HEK293 (cell line): ENCODE data around the gene FAM204A.
A peak's percentile ranks its signal among the peaks of the same experiment; 100 is the strongest.

Experiments used
- CTCF ChIA-PET: fragments of 350-600 bp; formaldehyde crosslinking; extraction: SDS; loops from one replicate; lab custom pipeline; 2021; ENCODE audit warnings: antibody characterized with exemption; lab: Yijun Ruan, JAX
- POLR2A ChIA-PET: fragments of 300-600 bp; formaldehyde crosslinking; extraction: SDS; loops from one replicate; lab custom pipeline; 2020; ENCODE audit warnings: antibody characterized with exemption, inconsistent platforms; lab: Yijun Ruan, JAX
- H3K27ac ChIP-seq: fragments of 200-500 bp; sonication (Bioruptor generic); 2 replicates; pipeline ENCODE4 v1.5.1; 2014; ENCODE audit warnings: low read depth, low read length, control low read depth, inconsistent platforms; ENCODE audit errors: extremely low read depth
- H3K36me3 ChIP-seq, 2 experiments: fragments of 200-500 bp in 1 of 2; sonication (Bioruptor generic) in 1 of 2; 1 replicate in 1 of 2; 2 replicates in 1 of 2; pipeline ENCODE4 v1.5.1; 2014 to 2017; ENCODE audit warnings: inconsistent platforms in 2 of 2, low read length in 2 of 2; ENCODE audit not compliant: control insufficient read depth in 2 of 2, insufficient read depth in 1 of 2
- H3K4me1 ChIP-seq: fragments of 200-500 bp; sonication (Bioruptor generic); 2 replicates; pipeline ENCODE4 v1.5.1; 2014; ENCODE audit warnings: mild to moderate bottlenecking, low read length, inconsistent platforms; ENCODE audit not compliant: control insufficient read depth, insufficient read depth
- H3K4me3 ChIP-seq: 2 replicates; pipeline ENCODE4 v1.5.1; 2011; ENCODE audit warnings: low read depth, mild to moderate bottlenecking, control low read depth, low read length, moderate library complexity
- H3K9me3 ChIP-seq: fragments of 200-500 bp; sonication (Bioruptor generic); 2 replicates; pipeline ENCODE4 v1.5.1; 2014; ENCODE audit warnings: low read depth, low read length, inconsistent platforms; ENCODE audit not compliant: control insufficient read depth, insufficient read depth
- SETDB1 ChIP-seq: IDR thresholded peaks from one replicate; pipeline ENCODE4 v1.6.1; 2017; ENCODE audit warnings: mild to moderate bottlenecking, low read length, moderate library complexity, mixed read lengths; ENCODE audit not compliant: insufficient read length
- TRIM28 ChIP-seq: IDR thresholded peaks from 2 replicates; pipeline ENCODE4 v1.6.1; 2011; ENCODE audit warnings: low read length, control low read depth, borderline replicate concordance
- ZBTB21 ChIP-seq: fragments of 450-650 bp; formaldehyde crosslinking; IDR thresholded peaks from 2 replicates; pipeline ENCODE4 v1.5.1; 2017; ENCODE audit warnings: missing biosample characterization, missing genetic modification characterization
- ZNF175 ChIP-seq: fragments of 450-650 bp; formaldehyde crosslinking; IDR thresholded peaks from 2 replicates; pipeline ENCODE4 v1.5.1; 2016; ENCODE audit warnings: missing biosample characterization, missing genetic modification characterization
- ZNF211 ChIP-seq: fragments of 450-650 bp; formaldehyde crosslinking; IDR thresholded peaks from 2 replicates; pipeline ENCODE4 v1.5.1; 2016; ENCODE audit warnings: low read depth, missing biosample characterization, missing genetic modification characterization
- ZNF221 ChIP-seq: fragments of 450-650 bp; formaldehyde crosslinking; IDR thresholded peaks from 2 replicates; pipeline ENCODE4 v1.5.1; 2017; ENCODE audit warnings: missing biosample characterization, missing genetic modification characterization, borderline replicate concordance
- ZNF473 ChIP-seq: fragments of 450-650 bp; formaldehyde crosslinking; IDR thresholded peaks from 2 replicates; pipeline ENCODE4 v1.5.1; 2017; ENCODE audit warnings: missing biosample characterization, missing genetic modification characterization
- ZNF514 ChIP-seq: fragments of 450-650 bp; formaldehyde crosslinking; IDR thresholded peaks from 2 replicates; pipeline ENCODE4 v1.5.1; 2016; ENCODE audit warnings: missing biosample characterization, missing genetic modification characterization
- ZNF701 ChIP-seq: fragments of 450-650 bp; formaldehyde crosslinking; IDR thresholded peaks from 2 replicates; pipeline ENCODE4 v1.5.1; 2016; ENCODE audit warnings: missing biosample characterization, missing genetic modification characterization
- ZNF76 ChIP-seq: fragments of 450-650 bp; formaldehyde crosslinking; IDR thresholded peaks from 2 replicates; pipeline ENCODE4; 2016; ENCODE audit warnings: low read depth, missing biosample characterization, missing genetic modification characterization, borderline replicate concordance
- ZNF792 ChIP-seq: fragments of 450-650 bp; formaldehyde crosslinking; IDR thresholded peaks from 2 replicates; pipeline ENCODE4 v1.5.1; 2016; ENCODE audit warnings: missing biosample characterization, missing genetic modification characterization
- TF ChIP-seq, protein P1 (sequence below): fragments of 450-650 bp; formaldehyde crosslinking; IDR thresholded peaks from 2 replicates; pipeline ENCODE4 v1.5.1; 2016; ENCODE audit warnings: missing biosample characterization, missing genetic modification characterization
- TF ChIP-seq, protein P2 (sequence below): fragments of 450-650 bp; formaldehyde crosslinking; IDR thresholded peaks from 2 replicates; pipeline ENCODE4 v1.5.1; 2016; ENCODE audit warnings: missing biosample characterization, missing genetic modification characterization
- TF ChIP-seq, protein P3 (sequence below): fragments of 450-650 bp; formaldehyde crosslinking; IDR thresholded peaks from 2 replicates; pipeline ENCODE4 v1.5.1; 2016; ENCODE audit warnings: missing biosample characterization, missing genetic modification characterization
- TF ChIP-seq, protein P4 (sequence below): fragments of 450-650 bp; formaldehyde crosslinking; IDR thresholded peaks from 2 replicates; pipeline ENCODE4 v1.5.1; 2016; ENCODE audit warnings: missing biosample characterization, missing genetic modification characterization, low read depth
- TF ChIP-seq, protein P5 (sequence below): fragments of 450-650 bp; formaldehyde crosslinking; IDR thresholded peaks from 2 replicates; pipeline ENCODE4 v1.5.1; 2017; ENCODE audit warnings: missing biosample characterization, missing genetic modification characterization
- TF ChIP-seq, protein P6 (sequence below): fragments of 450-650 bp; formaldehyde crosslinking; IDR thresholded peaks from 2 replicates; pipeline ENCODE4 v1.5.1; 2016; ENCODE audit warnings: missing biosample characterization, missing genetic modification characterization

The FAM204A gene

DNA sequence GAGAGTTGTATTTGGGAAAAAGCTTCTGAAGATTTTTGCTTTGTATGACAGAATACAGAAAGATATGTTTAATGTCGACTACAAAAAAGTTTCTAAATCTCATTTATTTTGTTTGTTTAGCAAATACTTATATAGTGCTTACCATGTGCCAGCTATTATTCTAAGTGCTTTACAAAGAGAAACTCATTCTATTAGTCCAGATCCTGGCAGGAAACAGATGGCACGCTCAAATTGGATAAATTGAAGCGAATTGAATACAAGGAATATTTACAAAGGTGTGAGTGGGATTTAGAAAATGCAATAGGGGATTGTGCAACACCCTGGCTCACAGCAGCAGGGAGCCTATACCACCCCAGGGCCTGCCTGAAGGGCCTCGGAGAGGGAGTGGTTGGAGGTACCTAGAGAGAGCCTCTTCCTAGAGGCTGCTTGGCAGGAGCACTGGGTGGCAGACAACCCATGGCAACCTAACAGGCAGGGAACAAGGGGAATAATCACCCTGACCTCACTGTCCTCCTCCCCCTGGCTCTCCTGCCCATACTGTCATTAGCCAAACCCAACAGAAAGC, 27.6 kb upstream of the FAM204A start:
- peaks cover 6% of the 10 kb centered on the region for H3K9me3 ChIP-seq
- ChIA-PET CTCF (no interaction called here), POLR2A (interaction anchor here (0.6 kb wide), 2 partner anchors 17 to 42 kb away, joined by 3 to 5 read pairs; no protein-coding TSS in a partner anchor)
- H3K36me3 ChIP-seq, result no peaks in the 10 kb centered on the region
- no peak overlapping the region for H3K4me3 ChIP-seq
- TF ChIP-seq ZNF76 (tag by site-specific recombination) (no peak), ZNF211 (peak; percentile 50; the same call in 1 of the 2 replicates)
- no peaks in the 10 kb centered on the region for H3K4me1 ChIP-seq
- H3K27ac ChIP-seq, result no peak overlapping the region

DNA sequence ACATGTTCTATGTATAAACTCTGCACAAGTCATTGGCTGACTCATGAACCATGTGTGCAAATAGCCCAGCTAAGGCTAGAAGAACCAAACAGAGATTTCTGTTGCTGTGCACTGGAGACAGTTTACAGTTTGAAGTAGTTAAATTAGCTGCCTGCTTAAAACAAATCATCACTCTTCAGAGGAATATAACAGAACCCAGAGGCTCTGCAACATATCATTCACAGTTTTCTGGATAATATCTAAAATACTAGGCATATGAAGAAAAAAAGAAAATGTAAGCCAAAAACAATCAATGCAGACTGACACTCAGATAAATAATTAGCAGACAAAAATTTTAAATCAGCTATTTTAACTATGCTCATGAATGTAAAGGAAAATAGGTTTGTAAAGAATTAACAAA, 23.6 kb upstream of the FAM204A start:
- H3K9me3 ChIP-seq, result peaks cover 6% of the 10 kb centered on the region
- TF ChIP-seq ZNF701 (tag by site-specific recombination) (0 out of 2 replicates have a peak, but pooled peaks have one; percentile 45), SETDB1 (peak; percentile 92), ZNF514 (tag by site-specific recombination) (no peak)
- POLR2A ChIA-PET, result no interaction called here
- no peak overlapping the region for H3K4me3 ChIP-seq
- H3K4me1 ChIP-seq, result no peaks in the 10 kb centered on the region
- no peaks in the 10 kb centered on the region for H3K36me3 ChIP-seq
- CTCF ChIA-PET, result interaction anchor here (0.6 kb wide), 1 partner anchor 18 kb away, joined by 4 read pairs; no protein-coding TSS in a partner anchor
- no peak overlapping the region for H3K27ac ChIP-seq

DNA sequence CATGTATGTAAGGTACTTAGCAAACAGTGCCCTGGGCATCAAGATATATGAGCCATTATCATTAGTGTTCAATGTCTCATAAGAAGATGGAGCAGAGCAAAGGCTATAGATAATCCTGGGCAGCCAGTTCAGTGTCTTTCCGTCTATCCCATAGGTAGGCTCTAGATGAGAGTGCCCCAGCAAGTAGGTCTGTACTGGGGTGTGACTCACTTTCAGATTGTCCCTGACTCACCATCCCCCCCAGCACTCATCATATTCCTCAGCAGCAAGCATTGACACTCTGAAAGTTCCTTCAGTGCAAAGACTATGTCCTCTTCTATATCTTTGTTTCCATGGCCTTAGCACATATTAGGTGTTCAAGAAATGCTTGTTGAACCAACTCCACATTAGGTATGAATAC, 20.0 kb upstream of the FAM204A start:
- ChIA-PET POLR2A (no interaction called here), CTCF (interaction anchor here (0.6 kb wide), 1 partner anchor 125 kb away, joined by 3 read pairs; no protein-coding TSS in a partner anchor)
- TF ChIP-seq ZBTB21 (no peak), ZNF221 (tag by site-specific recombination) (no peak), ZNF175 (no peak), ZNF473 (tag by site-specific recombination) (no peak)
- TF ChIP-seq, protein P1, sequence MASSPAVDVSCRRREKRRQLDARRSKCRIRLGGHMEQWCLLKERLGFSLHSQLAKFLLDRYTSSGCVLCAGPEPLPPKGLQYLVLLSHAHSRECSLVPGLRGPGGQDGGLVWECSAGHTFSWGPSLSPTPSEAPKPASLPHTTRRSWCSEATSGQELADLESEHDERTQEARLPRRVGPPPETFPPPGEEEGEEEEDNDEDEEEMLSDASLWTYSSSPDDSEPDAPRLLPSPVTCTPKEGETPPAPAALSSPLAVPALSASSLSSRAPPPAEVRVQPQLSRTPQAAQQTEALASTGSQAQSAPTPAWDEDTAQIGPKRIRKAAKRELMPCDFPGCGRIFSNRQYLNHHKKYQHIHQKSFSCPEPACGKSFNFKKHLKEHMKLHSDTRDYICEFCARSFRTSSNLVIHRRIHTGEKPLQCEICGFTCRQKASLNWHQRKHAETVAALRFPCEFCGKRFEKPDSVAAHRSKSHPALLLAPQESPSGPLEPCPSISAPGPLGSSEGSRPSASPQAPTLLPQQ (tag by site-specific recombination), result no peak
- TF ChIP-seq, protein P2, sequence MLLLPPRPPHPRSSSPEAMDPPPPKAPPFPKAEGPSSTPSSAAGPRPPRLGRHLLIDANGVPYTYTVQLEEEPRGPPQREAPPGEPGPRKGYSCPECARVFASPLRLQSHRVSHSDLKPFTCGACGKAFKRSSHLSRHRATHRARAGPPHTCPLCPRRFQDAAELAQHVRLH (tag by site-specific recombination), result no peak
- no peak overlapping the region for H3K4me3 ChIP-seq
- H3K4me1 ChIP-seq, result no peaks in the 10 kb centered on the region
- peaks cover 6% of the 10 kb centered on the region for H3K9me3 ChIP-seq
- no peak overlapping the region for H3K27ac ChIP-seq
- H3K36me3 ChIP-seq, result no peaks in the 10 kb centered on the region

DNA sequence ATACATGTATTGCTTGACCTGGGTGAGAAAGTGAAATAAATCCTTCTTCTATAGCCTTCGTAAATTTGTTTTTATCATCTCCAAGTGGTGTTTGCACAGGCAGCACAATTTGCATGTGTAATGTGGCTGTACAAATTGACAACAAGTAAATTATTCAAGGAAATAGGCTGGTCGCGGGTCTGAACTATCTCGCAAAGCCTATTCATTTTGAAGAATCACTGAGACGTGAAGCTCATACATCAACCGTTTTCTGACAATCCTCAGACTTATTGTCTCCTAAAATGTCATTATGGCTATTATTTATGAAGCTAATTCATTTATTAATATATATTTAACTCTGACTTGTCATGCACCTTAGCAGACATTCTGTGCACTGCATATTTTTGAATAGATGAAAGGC, 16.2 kb upstream of the FAM204A start:
- no peaks in the 10 kb centered on the region for H3K9me3 ChIP-seq
- no peak overlapping the region for H3K27ac ChIP-seq
- H3K4me1 ChIP-seq, result no peaks in the 10 kb centered on the region
- ChIA-PET POLR2A (no interaction called here), CTCF (interaction anchor here (0.6 kb wide), 1 partner anchor 151 kb away, joined by 3 read pairs; no protein-coding TSS in a partner anchor)
- no peaks in the 10 kb centered on the region for H3K36me3 ChIP-seq
- H3K4me3 ChIP-seq, result no peak overlapping the region
- TF ChIP-seq, protein P3, sequence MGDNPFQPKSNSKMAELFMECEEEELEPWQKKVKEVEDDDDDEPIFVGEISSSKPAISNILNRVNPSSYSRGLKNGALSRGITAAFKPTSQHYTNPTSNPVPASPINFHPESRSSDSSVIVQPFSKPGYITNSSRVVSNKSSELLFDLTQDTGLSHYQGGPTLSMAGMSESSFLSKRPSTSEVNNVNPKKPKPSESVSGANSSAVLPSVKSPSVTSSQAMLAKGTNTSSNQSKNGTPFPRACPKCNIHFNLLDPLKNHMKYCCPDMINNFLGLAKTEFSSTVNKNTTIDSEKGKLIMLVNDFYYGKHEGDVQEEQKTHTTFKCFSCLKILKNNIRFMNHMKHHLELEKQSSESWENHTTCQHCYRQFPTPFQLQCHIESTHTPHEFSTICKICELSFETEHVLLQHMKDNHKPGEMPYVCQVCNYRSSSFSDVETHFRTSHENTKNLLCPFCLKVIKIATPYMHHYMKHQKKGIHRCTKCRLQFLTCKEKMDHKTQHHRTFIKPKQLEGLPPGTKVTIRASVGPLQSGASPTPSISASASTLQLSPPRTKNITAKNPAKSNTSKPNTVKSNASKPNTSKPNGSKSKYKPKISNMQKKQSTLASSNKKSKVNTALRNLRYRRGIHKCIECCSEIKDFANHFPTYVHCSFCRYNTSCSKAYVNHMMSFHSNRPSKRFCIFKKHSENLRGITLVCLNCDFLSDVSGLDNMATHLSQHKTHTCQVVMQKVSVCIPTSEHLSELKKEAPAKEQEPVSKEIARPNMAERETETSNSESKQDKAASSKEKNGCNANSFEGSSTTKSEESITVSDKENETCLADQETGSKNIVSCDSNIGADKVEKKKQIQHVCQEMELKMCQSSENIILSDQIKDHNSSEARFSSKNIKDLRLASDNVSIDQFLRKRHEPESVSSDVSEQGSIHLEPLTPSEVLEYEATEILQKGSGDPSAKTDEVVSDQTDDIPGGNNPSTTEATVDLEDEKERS (tag by site-specific recombination), result no peak
- TF ChIP-seq, protein P4, sequence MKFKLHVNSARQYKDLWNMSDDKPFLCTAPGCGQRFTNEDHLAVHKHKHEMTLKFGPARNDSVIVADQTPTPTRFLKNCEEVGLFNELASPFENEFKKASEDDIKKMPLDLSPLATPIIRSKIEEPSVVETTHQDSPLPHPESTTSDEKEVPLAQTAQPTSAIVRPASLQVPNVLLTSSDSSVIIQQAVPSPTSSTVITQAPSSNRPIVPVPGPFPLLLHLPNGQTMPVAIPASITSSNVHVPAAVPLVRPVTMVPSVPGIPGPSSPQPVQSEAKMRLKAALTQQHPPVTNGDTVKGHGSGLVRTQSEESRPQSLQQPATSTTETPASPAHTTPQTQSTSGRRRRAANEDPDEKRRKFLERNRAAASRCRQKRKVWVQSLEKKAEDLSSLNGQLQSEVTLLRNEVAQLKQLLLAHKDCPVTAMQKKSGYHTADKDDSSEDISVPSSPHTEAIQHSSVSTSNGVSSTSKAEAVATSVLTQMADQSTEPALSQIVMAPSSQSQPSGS (tag by site-specific recombination), result no peak
- TF ChIP-seq, protein P5, sequence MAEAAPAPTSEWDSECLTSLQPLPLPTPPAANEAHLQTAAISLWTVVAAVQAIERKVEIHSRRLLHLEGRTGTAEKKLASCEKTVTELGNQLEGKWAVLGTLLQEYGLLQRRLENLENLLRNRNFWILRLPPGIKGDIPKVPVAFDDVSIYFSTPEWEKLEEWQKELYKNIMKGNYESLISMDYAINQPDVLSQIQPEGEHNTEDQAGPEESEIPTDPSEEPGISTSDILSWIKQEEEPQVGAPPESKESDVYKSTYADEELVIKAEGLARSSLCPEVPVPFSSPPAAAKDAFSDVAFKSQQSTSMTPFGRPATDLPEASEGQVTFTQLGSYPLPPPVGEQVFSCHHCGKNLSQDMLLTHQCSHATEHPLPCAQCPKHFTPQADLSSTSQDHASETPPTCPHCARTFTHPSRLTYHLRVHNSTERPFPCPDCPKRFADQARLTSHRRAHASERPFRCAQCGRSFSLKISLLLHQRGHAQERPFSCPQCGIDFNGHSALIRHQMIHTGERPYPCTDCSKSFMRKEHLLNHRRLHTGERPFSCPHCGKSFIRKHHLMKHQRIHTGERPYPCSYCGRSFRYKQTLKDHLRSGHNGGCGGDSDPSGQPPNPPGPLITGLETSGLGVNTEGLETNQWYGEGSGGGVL, result no peak
- TF ChIP-seq ZNF792 (tag by site-specific recombination) (no peak), ZNF211 (no peak), TRIM28 (no peak)
- TF ChIP-seq, protein P6, sequence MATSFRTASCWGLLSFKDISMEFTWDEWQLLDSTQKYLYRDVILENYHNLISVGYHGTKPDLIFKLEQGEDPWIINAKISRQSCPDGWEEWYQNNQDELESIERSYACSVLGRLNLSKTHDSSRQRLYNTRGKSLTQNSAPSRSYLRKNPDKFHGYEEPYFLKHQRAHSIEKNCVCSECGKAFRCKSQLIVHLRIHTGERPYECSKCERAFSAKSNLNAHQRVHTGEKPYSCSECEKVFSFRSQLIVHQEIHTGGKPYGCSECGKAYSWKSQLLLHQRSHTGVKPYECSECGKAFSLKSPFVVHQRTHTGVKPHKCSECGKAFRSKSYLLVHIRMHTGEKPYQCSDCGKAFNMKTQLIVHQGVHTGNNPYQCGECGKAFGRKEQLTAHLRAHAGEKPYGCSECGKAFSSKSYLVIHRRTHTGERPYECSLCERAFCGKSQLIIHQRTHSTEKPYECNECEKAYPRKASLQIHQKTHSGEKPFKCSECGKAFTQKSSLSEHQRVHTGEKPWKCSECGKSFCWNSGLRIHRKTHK, result no peak
